HEK293T (cell line): ENCODE measurements around the gene LIMK1.

Experiments
- ELF4 ChIP-seq: fragments of 450-650 bp; IDR thresholded peaks from 2 replicates; pipeline ENCODE4 v1.6.1; 2017; ENCODE audit warnings: antibody characterized with exemption
- NFRKB ChIP-seq: fragments of 450-650 bp; IDR thresholded peaks from 2 replicates; pipeline ENCODE4 v1.6.1; 2016; ENCODE audit warnings: mild to moderate bottlenecking, moderate library complexity

DNA sequence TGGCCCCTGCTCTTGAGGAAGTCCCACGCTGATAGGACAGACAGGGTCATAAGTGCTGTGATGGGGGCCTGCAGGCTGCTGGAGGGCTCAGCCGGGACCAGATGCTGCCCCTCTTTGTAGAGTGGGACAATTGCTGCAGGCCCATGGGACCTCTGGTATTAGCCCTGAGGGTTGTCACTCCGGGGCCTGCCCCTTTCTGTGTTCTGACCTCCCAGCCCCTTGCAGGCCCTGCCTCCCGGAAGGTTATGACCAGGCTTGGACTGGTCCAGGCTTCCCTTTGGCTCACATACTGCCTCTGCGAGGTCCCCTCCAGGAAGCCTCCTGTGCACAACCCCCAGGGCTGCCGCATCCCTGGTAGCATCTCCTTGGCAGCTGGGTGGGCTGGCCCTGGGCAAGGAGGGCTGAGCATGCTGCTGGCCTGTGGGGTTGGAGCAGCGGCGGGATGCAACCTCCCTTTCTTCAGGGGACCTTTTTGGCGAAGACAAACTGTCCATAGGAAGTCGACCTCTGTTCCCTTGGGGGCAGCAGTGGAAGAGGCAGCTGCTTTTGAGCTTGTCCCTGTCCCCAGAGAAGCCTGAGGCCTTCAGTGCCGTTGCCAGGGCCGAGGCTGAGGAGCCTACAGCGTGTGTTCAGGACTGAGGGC lies 8.8 kb downstream of the LIMK1 start:
- TF ChIP-seq NFRKB (no peak), ELF4 (no peak)
